GM12875 (cell line): ENCODE results near the gene FRMPD3.

ENCODE experiments used
- H3K4me3 ChIP-seq: one replicate; pipeline ENCODE4 v1.5.1; 2011; ENCODE audit warnings: low read depth, low read length, control low read depth
- CTCF ChIP-seq: IDR thresholded peaks from 2 replicates; pipeline ENCODE4 v1.5.1; 2011; ENCODE audit warnings: low read depth, mild to moderate bottlenecking, control low read depth, inconsistent platforms, low read length, moderate library complexity, borderline replicate concordance; ENCODE audit not compliant: insufficient read depth

The FRMPD3 gene

GRCh38 chrX:107442914-107443527 is 6.4 kb upstream of the FRMPD3 start:
- TF ChIP-seq CTCF, result no peak
- no peak overlapping the region for H3K4me3 ChIP-seq

GRCh38 chrX:107445146-107445545 is 4.3 kb upstream of the FRMPD3 start:
- no peak for TF ChIP-seq CTCF
- no peak overlapping the region for H3K4me3 ChIP-seq

GRCh38 chrX:107445631-107446030 is 3.8 kb upstream of the FRMPD3 start:
- no peak overlapping the region for H3K4me3 ChIP-seq
- no peak for TF ChIP-seq CTCF

GRCh38 chrX:107447642-107448041 is 1.8 kb upstream of the FRMPD3 start:
- H3K4me3 ChIP-seq, result no peak overlapping the region
- TF ChIP-seq CTCF, result no peak

- H3K4me3 ChIP-seq, result no peak overlapping the region
- TF ChIP-seq CTCF, result no peak
These were observed 841 bp upstream of the FRMPD3 start for GRCh38 chrX:107448625-107448997.

GRCh38 chrX:107450823-107451509 is 1.5 kb downstream of the FRMPD3 start:
- H3K4me3 ChIP-seq, result no peak overlapping the region
- peak; percentile 15; the same call in 1 of the 2 replicates for TF ChIP-seq CTCF

GRCh38 chrX:107451731-107452130 is 2.3 kb downstream of the FRMPD3 start:
- no peak for TF ChIP-seq CTCF

More at GRCh38 chrX:107451731-107452130, 2.3 kb downstream of the FRMPD3 start:
- no peak overlapping the region for H3K4me3 ChIP-seq
